Gastroesophageal sphincter (tissue), 3 donors: Measurements from ENCODE around the gene CAMSAP3.
"Not testable (repeated sequence)": the region's sequence is repeated elsewhere in the genome, so short reads cannot be mapped to it uniquely, and the experiment has no call there.

ENCODE experiments used
- CTCF ChIP-seq, 4 experiments: fragments of 200-600 bp in 2 of 4; fragments of 450-650 bp in 2 of 4; sonication (generic) in 1 of 4; IDR thresholded peaks; one replicate each; pipeline ENCODE4 v1.5.1; 2017 to 2019; ENCODE audit warnings: antibody characterized with exemption in 4 of 4, mild to moderate bottlenecking in 2 of 4, moderate library complexity in 2 of 4
- EP300 ChIP-seq: sonication (generic); formaldehyde crosslinking; IDR thresholded peaks from one replicate; pipeline ENCODE4 v1.6.1; 2017; ENCODE audit warnings: antibody characterized with exemption, mild to moderate bottlenecking
- POLR2A ChIP-seq, 2 donors: fragments of 450-650 bp; IDR thresholded peaks; one replicate each; pipeline ENCODE4 v1.6.1; 2017; ENCODE audit warnings: antibody characterized with exemption in 2 of 2, mild to moderate bottlenecking in 2 of 2, moderate library complexity in 1 of 2
- POLR2AphosphoS5 ChIP-seq: sonication (generic); formaldehyde crosslinking; IDR thresholded peaks from one replicate; pipeline ENCODE4 v1.6.1; 2017; ENCODE audit warnings: antibody characterized with exemption

GRCh38 chr19:7643629-7644549 is 48.2 kb downstream of the CAMSAP3 start:
- not testable (repeated sequence) for TF ChIP-seq CTCF (IDR thresholded peaks at IDR 0.05); EP300; POLR2AphosphoS5; POLR2A (IDR thresholded peaks at IDR 0.05)
